ENCODE results near the gene DPYSL5. TPM values are rescaled to one million over a fixed set of nuclear protein-coding genes. Genes with fewer than 3 reads are reported as not detected.
A peak's percentile ranks its signal among the peaks of the same experiment; 100 is the strongest.

Gene DPYSL5
- total RNA-seq, 2 donors from 2014 or later, result not detected

GRCh38 chr2:26945991-26946750 lies 98.2 kb downstream of the DPYSL5 start:
- peaks cover 0 to 7% of the 10 kb centered on the region in 2 donors for H3K27me3 ChIP-seq
- 87% methylated on average over 10 to 12 of the region's 12 CpGs for WGBS, 2 donors

GRCh38 chr2:26946841-26947784 lies 99.2 kb downstream of the DPYSL5 start:
- peak; percentile 77 to 86 (median 84) for DNase-seq
- intact Hi-C loops (cut with DNase I), result no loop called here
- WGBS, 2 donors, result 11 to 42% methylated on average over 12 to 34 of the region's 34 CpGs

More at GRCh38 chr2:26945991-26946750, 98.2 kb downstream of the DPYSL5 start:
- intact Hi-C loops (cut with DNase I), result no loop called here
- no peak overlapping the region for H3K4me3 ChIP-seq
- ATAC-seq (no peak), DNase-seq (no peak)
- no peak for TF ChIP-seq CTCF (IDR thresholded peaks at IDR 0.05)
- TF ChIP-seq POLR2A (IDR thresholded peaks at IDR 0.05), result no peak
- no peaks in the 10 kb centered on the region for H3K36me3 ChIP-seq (replicated peaks in 1 of 2; ENCODE audit: insufficient read depth in 1 of 2, low read depth in 2 of 2)
- peaks cover 11% of the 10 kb centered on the region for H3K4me1 ChIP-seq
- H3K27ac ChIP-seq, result no peak overlapping the region
- no peaks in the 10 kb centered on the region for H3K9me3 ChIP-seq

GRCh38 chr2:26948800-26949199 lies 100.9 kb downstream of the DPYSL5 start:
- DNase-seq, result no peak
- TF ChIP-seq POLR2A (IDR thresholded peaks at IDR 0.05) (no peak), CTCF (IDR thresholded peaks at IDR 0.05) (no peak)
- no peak for ATAC-seq
- intact Hi-C loops (cut with DNase I), result no loop called here
- Histone ChIP-seq H3K4me1 (peaks cover 11% of the 10 kb centered on the region), H3K4me3 (no peak overlapping the region), H3K27me3 (no peaks in the 10 kb centered on the region), H3K9me3 (no peaks in the 10 kb centered on the region), H3K36me3 (replicated peaks in 1 of 2; ENCODE audit: insufficient read depth in 1 of 2, low read depth in 2 of 2) (no peaks in the 10 kb centered on the region), H3K27ac (no peak overlapping the region)
- 88 to 98% methylated on average over 3 of the region's 3 CpGs for WGBS, 2 donors

More at GRCh38 chr2:26946841-26947784, 99.2 kb downstream of the DPYSL5 start:
- no peaks in the 10 kb centered on the region for H3K36me3 ChIP-seq (replicated peaks in 1 of 2; ENCODE audit: insufficient read depth in 1 of 2, low read depth in 2 of 2)
- H3K27me3 ChIP-seq, result peaks cover 0 to 7% of the 10 kb centered on the region in 2 donors
- H3K9me3 ChIP-seq, result no peaks in the 10 kb centered on the region
- peak; percentile 84 for ATAC-seq
- peaks cover 11% of the 10 kb centered on the region for H3K4me1 ChIP-seq
- H3K27ac ChIP-seq, result no peak overlapping the region
- TF ChIP-seq CTCF (IDR thresholded peaks at IDR 0.05) (peak in 4 of 7 experiments; percentile 14 to 37 (median 26)), POLR2A (IDR thresholded peaks at IDR 0.05) (no peak)
- H3K4me3 ChIP-seq, result no peak overlapping the region

- Histone ChIP-seq H3K4me1 (peaks cover 11% of the 10 kb centered on the region), H3K36me3 (replicated peaks in 1 of 2; ENCODE audit: insufficient read depth in 1 of 2, low read depth in 2 of 2) (no peaks in the 10 kb centered on the region), H3K4me3 (no peak overlapping the region), H3K9me3 (no peaks in the 10 kb centered on the region), H3K27me3 (no peaks in the 10 kb centered on the region), H3K27ac (no peak overlapping the region)
- WGBS, 2 donors, result 77 to 84% methylated on average over 5 of the region's 5 CpGs
- no peak for ATAC-seq
- intact Hi-C loops (cut with DNase I), result loop anchor here (10.0 kb wide), 1 partner anchor 325 kb away; the partner anchor contains the start of gene DNAJC5G
- TF ChIP-seq CTCF (IDR thresholded peaks at IDR 0.05) (no peak), POLR2A (IDR thresholded peaks at IDR 0.05) (no peak)
- no peak for DNase-seq
Measured at GRCh38 chr2:26950246-26950645, 102.3 kb downstream of the DPYSL5 start.

Measured in body of pancreas (tissue), 4 donors.